ENCODE data around the gene TAF3. TPM values are rescaled to one million over a fixed set of nuclear protein-coding genes. Genes with fewer than 3 reads are reported as not detected.
A peak's percentile ranks its signal among the peaks of the same experiment; 100 is the strongest.

The TAF3 gene
- total RNA-seq, 1 donor from 2014 or later = 11.8 TPM

DNA sequence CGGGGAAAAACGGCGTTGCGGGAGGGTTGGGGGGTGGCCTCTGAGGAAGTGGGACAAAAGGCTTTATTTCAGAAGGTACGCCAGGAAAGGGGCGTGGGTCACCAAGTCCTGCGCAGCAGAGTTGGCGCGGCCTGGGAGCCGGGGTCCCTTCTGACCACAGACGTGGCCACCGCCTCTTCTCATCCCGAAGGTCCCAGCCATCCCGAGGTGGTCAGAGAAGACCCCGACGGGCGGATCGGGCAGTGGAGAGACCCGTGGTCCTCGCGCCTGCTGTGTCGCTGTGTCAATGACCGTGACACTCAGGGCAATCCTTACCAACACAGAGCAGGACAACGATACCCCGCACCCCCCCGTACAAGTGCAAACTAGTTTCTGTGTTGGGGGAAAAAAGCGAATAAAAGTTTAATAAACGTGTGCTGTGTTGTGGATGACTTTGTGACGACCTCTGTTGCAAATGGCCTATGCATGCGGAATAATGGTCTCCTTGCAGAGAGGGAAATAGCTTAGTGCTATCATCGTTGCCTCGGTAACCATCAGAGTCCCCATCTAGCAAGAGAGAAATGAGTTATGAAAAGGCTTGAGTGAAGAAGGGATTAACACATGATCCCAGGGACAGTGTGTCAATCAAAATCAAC, 216.8 kb downstream of the TAF3 start:
- Mint-ChIP-seq H3K9me3 (no peaks in the 10 kb centered on the region), H3K4me1 (peaks cover 7% of the 10 kb centered on the region), H3K36me3 (ENCODE audit: low read depth) (no peaks in the 10 kb centered on the region), H3K4me3 (peak overlapping the region; percentile 50), H3K27ac (ENCODE audit: unreplicated experiment) (no peak overlapping the region), H3K27me3 (ENCODE audit: low read depth) (peaks cover 99% of the 10 kb centered on the region)
- no peak for TF ChIP-seq CTCF (conservative IDR thresholded peaks at IDR 0.05)
- DNase-seq (ENCODE audit: low read depth, low spot score) = no peak

DNA sequence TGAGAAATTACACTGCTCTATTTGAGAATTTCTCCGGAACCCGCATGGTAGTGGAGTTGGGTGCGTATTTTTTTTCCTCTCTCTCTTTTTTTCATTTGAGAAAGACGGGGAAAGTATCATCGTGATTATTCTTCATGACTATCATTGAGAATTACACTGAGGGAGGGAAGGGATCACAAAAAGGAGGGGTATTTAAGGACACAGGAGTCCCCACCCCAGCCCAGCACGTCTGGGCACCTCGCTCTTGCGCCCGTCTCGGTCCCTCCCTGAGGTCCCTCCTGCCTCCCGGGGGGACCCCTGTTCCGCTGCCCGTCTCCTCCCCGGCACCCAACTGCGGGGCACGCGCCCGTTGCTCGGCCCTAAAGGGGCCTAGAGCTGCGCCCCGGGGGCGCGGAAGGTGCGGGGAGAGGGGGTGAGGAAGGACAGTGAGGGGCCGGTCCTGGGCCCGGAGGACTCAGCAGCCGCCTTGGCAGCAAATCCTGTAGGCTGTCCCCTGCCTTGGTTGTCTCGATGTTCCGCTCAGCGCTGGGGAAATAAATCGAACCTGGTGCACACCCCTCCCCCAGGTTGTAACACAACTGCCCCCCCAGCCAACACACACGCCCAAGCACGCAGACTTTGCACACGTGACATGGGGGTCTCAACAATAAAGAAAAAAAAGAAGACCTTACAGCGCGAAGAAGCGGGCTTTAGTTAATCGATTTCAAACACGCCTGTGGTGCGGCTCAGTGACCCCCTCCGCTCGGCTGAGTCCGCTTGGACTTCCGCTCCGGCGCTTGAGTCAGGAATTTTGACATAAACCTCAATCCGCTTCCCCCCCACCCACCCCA, 217.6 kb downstream of the TAF3 start:
- H3K27me3 Mint-ChIP-seq (ENCODE audit: low read depth) = peaks cover 99% of the 10 kb centered on the region
- peak overlapping the region; percentile 50 for H3K4me3 Mint-ChIP-seq
- H3K9me3 Mint-ChIP-seq = no peaks in the 10 kb centered on the region
- TF ChIP-seq CTCF (conservative IDR thresholded peaks at IDR 0.05) = no peak
- no peak for DNase-seq (ENCODE audit: low read depth, low spot score)
- no peak overlapping the region for H3K27ac Mint-ChIP-seq (ENCODE audit: unreplicated experiment)
- peaks cover 7% of the 10 kb centered on the region for H3K4me1 Mint-ChIP-seq
- no peaks in the 10 kb centered on the region for H3K36me3 Mint-ChIP-seq (ENCODE audit: low read depth)

DNA sequence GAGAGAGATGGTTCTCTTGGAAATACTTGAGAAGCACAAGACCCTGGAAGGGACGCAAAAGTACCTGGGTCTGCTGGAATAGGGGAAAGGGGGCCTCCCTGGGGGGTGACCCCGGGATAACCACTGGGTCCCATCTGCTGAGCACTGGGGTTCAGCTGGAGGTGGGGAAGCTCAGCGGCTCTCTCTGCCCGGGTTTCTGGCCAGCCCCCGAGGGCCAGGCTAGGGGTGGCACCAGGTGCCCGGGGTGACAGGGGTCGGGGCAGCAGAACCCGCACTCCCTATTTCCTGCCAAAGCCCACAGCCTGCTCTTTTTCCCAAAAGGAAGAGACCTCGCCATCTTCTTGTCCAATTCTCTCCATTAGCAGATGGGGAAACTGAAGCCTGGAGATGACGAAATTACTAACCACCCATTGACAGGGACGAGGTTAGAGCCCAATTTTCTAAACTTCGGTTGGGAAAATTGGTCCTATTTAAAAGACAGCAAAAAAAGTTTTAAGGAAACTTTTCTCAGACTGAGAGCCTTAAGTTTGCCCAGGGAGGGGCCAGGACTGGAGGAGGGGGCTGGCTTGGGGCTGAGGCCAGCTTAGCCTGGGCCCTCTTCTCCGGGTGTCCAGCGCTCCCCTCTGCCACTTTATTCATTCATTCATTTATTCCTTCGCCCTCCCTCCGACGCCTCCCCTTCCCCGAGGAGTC, 218.3 kb downstream of the TAF3 start:
- H3K27ac Mint-ChIP-seq (ENCODE audit: unreplicated experiment) = no peak overlapping the region
- H3K4me1 Mint-ChIP-seq = peaks cover 7% of the 10 kb centered on the region
- no peaks in the 10 kb centered on the region for H3K9me3 Mint-ChIP-seq
- peak overlapping the region; percentile 47 for H3K4me3 Mint-ChIP-seq
- peaks cover 3% of the 10 kb centered on the region for H3K36me3 Mint-ChIP-seq (ENCODE audit: low read depth)
- peaks cover 99% of the 10 kb centered on the region for H3K27me3 Mint-ChIP-seq (ENCODE audit: low read depth)
- no peak for TF ChIP-seq CTCF (conservative IDR thresholded peaks at IDR 0.05)
- DNase-seq (ENCODE audit: low read depth, low spot score) = no peak

DNA sequence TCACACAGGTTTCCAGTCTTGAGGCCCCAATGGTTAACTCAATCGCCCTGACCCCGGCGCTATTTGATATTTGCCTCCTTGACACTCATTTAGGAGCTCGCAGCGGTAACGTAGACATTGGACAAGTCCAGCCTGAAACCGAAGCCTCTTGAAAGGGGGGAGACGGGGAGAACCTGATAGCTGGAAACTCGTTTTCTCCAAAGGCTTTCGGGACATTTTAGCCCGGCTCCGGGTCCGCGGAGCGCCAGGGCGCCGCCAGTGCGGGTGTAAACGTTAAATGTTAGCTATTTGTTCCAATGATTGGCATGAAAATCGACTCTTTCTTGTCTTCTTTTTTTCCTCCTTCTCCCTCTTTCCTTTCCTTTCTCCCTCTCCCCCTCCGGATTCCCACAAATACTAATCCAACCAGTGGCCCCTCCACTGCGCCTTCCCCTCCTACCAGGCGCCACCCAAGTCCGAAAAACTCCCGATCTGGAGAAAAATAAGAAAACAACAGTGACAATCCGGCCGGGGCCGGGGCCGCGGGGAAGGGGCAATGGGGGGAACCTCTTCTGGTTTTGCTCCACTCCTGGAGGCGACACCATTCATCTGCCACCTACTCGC, 219.0 kb downstream of the TAF3 start:
- no peak for TF ChIP-seq CTCF (conservative IDR thresholded peaks at IDR 0.05)
- Mint-ChIP-seq H3K9me3 (no peaks in the 10 kb centered on the region), H3K36me3 (ENCODE audit: low read depth) (peaks cover 3% of the 10 kb centered on the region), H3K4me3 (peak overlapping the region; percentile 47), H3K27ac (ENCODE audit: unreplicated experiment) (no peak overlapping the region), H3K27me3 (ENCODE audit: low read depth) (peaks cover 99% of the 10 kb centered on the region), H3K4me1 (peaks cover 7% of the 10 kb centered on the region)
- no peak for DNase-seq (ENCODE audit: low read depth, low spot score)
